ENCODE data around the gene GIMAP6.
"Not testable (repeated sequence)": the region's sequence is repeated elsewhere in the genome, so short reads cannot be mapped to it uniquely, and the experiment has no call there.

Gene GIMAP6

DNA sequence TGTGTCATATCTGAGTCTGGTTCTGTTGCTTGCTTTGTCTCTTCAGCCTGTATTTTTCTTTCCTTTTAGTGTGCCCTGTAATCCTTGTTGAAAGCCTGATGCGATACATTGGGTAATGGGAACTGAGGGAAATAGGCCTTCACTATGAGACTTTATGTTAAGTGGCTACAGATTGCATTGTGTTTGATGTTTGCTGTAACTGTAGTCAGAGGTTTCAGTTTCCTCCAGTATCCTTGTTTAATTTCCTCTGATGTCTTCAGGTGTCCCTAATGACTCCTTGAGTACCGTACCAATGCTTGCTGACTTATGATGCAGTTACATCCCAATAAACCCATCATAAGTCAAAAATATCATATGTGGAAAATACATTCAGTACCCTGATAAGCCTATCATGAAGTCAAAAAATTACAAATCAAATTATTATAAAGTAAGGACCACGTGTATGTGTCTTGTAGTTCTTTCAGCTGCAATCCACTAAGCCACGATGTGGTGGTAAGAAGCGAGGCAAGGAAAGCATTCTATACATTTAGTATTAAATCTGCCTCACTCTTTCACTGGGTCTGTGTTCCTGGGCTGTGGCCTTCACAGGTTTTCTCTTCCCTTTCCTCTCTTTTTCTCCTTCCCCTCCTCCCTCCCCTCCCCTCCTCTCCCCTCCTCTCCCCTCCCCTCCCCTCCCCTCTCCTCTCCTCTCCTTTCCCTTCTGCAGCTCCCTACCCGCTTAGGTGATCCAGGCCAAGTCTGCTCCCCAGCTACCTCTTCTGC, 13.3 kb upstream of the GIMAP6 start:
- no peak for DNase-seq

DNA sequence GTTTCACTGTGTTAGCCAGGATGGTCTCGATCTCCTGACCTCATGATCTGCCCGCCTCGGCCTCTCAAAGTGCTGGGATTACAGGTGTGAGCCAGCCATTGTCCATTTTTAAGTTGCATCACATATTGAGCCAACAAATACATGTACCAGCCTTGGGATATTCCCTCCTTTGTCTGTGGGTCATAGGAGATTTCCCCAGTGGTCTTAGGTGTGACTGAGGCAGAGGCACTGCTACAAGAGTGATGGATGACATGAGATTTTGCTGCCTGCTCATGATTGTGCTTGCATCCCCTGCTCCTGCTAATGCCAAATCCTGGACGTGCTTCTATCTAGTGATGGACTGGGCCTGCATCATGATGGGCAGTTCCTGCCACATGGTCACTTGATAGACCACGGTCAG, 10.7 kb upstream of the GIMAP6 start:
- DNase-seq = no peak

DNA sequence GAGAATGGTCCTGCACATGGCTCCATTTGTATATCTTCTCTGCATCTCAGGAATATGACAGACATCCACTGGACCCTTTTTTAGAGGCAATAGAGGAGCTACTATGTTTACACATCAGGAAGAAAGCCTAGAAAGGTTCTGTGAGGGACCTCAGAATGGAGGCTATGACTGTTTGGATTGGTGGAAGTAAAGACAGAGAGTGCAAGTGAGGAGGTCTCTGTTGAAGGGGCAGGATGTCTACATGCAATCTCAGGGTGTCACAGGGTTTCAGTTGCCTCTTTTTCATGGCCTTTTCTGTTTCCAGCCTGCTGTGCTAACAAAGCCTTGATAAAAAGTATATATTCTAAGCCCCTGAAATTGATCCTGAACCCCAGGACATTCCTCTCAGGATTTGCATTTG, 9.7 kb upstream of the GIMAP6 start:
- no peak for DNase-seq

DNA sequence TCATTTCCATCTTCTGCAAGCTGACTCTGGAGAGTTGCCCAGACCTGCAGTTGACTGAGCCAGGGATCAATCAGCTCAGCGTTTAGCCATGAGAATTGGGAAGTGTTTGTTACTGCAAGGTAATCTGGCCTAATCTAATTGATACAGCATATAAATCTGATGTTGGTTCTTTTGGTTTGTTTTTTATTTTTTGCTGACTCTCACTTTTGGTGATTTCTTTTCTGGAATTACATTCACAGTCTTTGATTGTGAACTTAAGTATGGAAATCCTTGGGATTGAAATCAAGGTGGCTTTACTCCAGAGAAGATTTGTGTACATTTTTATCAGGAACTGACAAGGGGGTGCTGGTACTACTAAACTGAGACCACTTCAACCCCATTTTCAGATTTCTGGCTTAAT, 1.7 kb upstream of the GIMAP6 start:
- no peak for DNase-seq

DNA sequence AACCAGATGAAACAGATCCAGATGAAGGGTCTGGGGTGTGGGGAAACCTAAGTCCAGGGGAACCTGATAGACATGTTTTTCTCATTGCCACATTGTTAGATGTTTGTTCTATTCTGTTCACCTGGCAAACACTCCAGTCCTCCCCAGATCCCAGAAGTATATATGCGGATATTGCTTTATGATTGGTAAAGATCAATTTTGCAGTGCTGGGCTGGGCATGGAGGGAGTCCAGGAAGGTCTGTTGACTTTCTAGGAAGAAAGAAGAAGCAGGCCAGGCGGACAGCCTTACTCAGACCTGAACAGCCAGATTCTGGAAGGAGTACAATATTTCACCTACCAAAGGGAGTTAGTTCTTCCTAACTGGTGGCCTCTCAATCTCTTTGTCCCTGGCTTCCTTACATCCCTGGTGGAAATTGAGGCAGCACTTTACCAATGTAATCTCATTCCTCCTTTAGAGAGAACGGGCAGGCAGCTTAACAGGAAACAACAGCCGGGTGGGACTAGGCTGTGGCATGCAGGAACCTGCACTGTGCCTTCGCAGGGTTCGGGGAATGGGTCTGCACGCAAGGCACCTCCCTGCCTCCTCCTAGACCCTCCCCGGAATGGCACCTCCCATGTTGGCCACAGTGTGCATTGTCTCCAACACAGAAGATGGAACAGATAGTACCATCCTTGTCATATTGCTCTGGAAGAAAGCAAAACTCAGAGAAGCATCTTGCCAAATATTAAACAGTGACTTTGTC, 930 bp downstream of the GIMAP6 start:
- no peak for DNase-seq

DNA sequence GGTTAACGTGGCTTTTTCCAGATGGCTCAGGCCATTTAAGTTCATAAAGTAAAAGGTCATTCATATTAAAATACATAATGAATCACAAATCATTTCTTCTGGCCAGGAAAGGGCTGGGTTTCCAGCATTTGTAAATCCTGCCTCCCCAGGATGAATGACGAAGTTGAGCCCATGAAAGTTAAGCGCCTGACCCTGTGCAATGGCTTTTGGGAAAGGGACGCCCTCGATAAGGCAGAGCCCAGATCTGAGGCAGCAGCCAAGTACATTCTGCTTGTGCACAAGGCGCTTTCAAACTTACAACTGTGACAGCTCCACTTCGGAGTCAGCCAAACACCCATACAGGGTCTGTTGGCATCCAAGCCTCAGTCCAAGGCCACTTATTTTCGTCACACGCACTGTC, 2.8 kb downstream of the GIMAP6 start:
- DNase-seq = no peak

DNA sequence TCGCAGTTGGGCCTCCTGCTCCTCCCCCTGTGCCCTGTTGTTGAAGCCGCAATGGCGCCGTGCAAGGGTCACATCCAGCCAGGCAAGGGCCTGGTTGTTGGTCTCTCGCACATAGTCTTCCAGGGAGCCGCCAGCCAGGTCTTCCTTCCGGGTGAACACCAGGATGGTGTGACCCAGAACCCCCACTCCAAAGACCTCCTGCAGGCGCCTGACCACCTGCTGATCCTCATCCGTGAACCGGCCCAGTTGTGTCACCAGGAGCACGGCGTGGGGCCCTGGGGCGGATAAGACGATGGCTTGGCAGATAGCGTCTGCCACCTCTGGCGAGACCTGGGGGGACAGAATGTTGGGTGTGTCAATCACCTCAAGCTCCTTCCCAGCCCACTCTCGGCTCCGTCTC, 4.2 kb downstream of the GIMAP6 start:
- DNase-seq = no peak

DNA sequence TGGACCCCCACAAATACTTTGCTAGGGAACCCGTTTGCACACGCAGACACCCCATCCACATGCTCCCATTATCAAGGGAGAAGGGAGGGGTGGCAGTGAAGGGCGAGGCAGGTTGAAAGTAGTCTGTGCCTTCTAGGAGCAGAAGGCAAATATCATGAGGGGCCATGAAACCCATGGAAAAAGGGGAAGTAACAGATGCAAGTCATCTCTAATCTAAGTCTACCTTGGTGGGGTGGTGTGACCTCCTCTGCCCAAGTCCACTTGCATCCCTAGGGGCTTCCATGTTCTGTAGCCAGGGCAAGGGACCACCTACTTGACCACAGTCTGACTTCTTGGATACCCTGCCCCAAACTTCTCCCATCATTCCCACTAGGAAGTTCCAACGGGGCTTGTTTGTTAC, 5.5 kb downstream of the GIMAP6 start:
- DNase-seq = no peak

DNA sequence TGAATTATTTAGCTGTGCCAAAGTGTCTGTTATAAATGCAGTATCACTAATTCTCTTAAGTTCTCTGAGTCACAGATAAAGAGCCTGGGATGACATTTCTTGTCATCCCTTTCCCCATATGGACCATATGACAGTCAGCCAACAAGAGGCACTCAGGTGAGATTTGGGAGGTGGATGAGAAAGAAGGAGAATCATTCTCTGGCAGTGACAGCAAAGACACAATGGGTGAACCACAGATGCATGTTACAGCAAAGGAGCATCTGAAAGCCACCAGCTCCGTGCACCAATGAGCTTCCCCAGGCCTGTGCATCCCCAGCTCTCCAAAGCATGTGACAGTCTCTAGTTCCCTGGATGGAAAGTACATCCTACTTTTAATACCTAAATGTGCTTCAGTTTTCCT, 10.8 kb downstream of the GIMAP6 start:
- no peak for DNase-seq

DNA sequence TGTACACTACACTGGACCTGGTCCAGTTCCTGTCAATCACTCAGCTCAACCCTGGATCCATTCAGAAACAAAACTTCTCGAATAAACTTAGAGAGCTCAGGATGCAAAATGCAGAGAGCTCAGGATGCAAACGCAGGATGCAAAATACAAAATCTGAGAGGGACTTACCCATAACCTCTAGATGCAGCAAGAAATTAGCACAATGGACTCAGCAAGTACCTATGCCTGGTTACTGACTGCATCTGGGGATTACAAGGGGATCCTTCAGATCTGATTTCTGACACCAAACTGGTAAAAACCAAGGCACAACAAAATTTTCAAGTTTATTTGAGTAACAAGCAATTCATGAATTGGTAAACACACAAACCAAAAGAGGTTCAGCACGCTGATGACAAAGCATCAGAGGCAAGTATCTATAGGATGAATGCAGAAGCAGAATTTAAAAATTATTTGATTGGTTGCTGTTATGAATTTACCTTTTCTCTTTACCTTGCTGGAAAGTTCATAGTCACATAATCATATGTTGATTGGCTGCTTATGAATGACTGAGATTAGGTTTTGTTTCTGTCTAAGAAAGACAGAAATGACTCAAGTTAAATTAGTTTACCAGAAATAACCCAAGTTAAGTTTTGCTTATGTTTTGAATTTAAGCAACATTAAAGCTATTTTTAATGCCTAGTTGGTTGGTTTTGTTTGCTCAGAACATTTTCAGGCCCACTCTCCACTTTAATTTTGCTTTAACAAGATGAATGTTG, 11.4 kb downstream of the GIMAP6 start:
- no peak for DNase-seq

DNA sequence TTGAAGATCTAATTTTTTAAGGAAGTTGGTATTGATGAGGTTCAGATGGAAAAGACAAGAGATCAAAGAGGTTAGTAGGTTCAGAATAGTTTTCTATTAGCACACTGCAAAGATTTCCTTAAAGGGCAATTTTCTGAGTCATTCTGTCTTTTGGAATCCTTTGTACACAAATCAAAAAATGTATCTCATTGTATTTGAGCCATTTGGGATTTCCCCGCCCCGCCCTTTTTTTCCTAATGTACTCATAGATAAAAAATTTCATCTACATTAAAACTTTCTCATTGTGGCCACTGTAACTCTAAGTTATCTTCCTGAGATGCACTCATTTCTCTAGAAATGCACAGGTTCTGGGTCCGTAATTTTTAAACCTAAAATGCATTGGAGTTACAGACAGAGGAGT, 12.1 kb downstream of the GIMAP6 start:
- no peak for DNase-seq

DNA sequence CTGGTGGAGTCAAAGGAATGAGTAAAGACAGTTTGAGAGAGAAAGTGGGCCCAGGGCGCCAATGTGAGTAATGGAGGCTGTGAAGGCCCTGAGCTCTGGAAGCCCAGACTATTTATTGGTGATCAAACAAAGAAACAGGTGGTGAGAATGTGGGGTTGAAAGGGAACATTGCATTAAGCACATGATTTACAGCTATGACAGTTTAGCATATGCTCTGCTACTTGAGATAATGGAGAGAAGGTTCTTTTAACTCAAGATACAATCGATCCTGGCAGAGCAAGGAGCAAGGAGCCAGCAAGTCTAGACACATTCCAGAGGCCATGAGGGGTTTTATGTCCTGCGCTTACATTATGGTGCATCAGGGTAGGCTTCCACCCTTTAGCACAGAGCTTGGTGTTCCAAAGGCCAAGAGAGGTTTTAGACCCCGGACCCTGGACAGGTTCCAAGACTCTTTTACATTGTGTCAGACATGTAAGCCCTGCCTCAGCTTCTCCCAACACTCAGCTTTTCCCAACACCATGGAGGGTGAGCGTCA, 16.9 kb downstream of the GIMAP6 start:
- DNase-seq = not testable (repeated sequence)

DNA sequence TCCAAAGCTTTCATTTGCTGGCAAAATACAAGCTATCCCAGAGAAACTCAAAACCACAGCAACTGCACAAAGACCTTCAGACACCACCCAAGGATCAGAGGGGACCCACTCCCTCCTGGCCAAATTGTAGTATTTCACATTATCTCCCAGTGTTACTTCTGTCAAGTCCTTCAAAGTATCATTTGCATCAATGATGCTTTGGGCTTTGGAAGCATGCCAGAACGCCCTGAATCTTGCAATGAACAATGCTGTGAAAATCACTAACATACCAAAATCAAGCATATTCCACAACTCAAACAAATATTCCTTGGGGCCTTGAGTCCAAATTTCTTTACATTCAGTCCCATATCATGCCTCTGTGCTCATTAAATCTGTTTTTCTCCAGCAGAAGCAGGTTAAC, 17.8 kb downstream of the GIMAP6 start:
- DNase-seq = not testable (repeated sequence)

DNA sequence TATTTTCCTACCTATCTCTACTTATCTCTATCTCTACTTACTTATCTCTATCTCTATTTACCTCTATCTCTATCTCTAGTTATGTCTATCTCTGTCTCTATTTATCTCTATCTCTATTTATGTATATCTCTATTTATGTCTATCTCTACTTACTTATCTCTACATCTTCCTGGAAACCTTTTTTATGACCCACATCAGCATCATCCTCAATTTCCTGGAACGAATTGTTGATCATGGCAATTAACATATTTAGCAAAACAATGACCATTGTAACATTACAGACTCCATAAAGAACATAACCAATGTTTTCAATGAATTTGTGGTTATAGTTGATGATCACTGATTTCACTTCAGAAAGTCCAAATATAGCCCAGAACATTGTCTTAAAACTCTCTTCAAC, 18.3 kb downstream of the GIMAP6 start:
- no peak for DNase-seq

DNA sequence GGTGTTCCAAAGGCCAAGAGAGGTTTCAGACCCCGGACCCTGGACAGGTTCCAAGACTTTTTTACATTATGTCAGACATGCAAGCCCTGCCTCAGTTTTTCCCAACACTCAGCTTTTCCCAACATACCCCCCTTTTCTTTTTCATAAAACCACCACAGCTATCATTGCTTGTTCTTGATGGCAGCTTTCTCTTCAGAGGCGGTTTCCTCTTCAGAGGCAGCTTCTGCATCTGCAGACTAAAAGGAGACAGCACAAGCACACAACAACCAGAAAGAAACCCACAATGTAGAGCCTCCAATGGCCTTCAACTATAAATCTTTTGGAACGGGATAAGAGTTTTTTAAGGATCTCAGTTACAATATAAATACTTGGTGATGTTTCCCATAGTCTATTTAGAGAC, 19.3 kb downstream of the GIMAP6 start:
- DNase-seq = no peak

DNA sequence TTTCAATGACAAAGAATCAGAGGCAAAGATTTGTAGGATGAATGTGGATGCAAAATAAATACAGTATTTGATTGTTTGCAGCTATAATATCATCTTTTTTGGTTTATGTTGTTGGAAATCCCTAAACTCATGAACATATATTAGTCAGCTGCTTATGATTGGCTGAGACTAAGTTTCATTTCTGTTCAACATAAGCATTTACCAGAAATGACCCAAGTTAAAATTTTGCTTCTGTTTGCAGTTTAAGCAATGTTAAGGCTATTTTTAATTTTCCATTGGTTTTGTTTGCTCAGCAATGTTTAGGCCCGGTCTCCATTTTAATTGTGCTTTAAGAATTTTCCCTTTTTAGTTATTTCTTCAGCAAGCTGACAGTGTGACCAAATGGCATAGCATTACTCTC, 22.0 kb downstream of the GIMAP6 start:
- no peak for DNase-seq

DNA sequence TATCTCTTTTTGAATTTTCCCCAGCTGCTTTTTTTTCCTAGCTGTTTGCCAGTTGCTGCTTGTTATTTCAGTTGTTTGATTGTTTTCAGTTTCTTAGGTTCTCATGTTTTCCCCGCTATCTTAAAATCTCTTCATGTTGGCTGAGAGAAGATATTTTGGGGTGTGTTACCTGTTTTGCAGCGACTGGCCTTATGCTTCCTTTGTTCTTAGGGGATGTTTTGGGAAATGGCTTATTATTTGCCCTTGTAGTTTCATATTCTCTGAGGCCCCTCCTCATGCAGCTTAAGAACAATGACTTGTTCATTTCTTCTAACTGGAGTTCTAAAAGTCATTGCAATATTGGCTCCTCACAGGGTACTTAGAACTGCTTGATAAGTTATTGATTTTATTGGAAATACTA, 28.6 kb downstream of the GIMAP6 start:
- not testable (repeated sequence) for DNase-seq

DNA sequence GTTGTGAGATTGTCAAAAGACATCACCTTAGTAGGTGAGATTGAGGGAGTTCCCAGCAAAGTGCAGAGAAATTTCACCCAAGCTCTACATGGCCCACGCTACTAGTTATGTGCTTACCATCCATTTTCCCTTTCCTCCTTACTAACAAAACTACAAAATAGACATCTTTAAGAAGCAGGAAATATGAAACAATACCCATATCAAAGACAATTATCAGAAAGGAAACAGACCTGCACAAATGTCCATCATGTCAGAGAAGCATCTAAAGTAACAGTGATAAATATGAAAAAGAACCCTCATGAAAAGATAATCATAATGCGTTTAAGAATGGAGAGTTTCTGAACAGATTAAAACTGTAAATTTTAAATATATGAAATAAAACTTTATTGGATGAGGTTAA, 36.8 kb downstream of the GIMAP6 start:
- DNase-seq = no peak

DNA sequence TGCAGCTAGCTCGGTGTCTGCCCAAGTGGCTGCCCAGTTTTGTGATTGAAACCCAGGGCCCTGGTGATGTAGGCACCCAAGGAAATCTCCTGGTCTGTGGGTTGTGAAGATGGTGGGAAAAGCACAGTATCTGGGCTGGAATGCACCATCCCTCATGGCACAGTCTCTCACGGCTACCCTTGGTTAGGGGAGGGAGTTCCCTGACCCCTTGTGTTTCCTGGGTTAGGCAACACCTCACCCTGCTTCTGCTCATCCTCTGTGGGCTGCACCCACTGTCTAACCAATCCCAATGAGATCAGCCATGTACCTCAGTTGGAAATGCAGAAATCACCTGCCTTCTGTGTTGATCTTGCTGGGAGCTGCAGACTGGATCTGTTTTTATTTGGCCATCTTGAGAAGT, 37.4 kb downstream of the GIMAP6 start:
- DNase-seq = no peak

DNA sequence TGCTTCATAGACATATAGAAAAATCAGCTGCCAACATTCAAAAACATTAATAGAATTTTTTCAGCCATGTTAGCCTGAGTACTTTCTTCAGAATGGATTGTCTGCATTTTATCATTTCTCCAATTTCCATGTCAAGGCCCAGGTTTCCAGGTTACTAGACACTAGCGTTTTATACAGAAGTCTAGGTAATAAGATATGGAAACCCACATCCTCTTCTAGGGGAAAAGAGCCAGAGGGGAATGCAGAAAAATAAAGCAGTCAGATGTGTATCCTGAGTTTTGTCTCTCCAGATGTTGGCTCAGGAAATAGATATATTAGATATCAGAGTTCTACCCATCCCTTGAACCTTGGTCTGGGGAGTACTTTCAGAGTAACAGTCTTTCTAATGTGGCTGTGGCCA, 44.6 kb downstream of the GIMAP6 start:
- no peak for DNase-seq

DNA sequence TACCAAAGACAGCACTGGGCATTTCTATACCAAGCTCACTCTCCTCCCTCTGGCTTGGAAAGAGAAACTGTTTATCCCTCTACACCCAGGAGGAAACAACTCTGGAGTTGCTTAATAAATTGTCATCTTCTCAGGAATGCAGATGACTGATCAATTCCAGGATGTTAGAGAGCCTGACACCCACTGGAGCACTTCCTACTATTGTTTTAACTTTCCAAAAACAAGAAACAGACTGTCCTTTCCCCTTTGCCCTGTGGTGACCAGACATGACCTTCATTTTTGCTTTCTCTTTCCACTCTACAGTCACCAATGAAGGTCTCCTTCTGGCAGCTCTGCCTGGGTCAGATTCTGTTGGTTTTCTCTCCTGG, 45.4 kb downstream of the GIMAP6 start:
- no peak for DNase-seq

DNA sequence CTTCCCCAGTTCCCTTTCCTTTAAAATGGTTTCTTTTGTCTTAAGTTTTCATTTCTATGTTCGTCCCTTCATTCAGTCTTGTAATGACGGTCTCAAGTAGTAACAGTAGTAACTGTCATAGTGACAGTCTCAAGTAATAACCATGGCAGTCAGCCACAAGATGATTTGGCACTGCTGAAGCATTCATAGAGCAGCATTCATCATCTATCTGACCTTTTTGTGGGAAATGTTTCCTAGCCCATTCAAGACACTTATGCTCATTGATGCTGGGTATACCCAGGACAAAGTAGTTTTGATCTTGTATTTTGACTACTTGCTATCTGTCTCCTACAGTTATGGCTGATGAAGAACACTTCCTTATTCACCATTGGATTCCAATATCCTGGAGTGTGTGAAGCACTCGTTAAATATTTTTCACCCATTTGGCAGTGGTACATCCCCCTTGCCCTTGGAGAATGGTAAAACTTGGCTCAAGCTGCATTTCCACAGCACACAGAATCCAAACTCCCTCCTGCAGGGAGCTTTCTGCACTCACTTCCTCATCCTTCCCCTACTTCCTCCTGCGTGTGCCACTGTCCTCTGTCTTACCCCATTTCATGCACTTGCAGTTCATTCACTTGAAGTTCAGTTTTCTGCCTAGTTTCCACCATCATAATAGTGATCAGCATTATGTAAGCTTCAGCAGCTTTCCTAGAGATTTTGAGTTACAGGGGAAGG, 46.0 kb downstream of the GIMAP6 start:
- no peak for DNase-seq

DNA sequence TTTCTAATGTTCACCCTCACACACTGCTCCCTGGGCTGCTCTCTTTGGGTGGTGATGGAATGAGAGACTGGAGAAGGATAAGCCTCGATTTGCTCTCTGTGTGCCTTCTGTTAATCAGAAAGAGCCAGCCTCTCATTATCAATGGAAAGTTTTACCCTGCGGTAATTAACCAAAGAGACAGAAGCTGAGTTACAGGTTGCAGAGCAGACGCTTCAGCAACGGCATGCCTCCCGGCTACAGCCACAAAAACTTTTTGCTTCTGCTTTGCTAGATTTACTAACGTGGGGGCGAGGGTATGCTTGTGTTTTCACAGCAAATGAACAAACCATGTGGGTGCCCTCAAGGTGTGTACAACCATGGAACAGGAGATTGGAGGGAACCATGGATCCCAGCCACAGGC, 47.0 kb downstream of the GIMAP6 start:
- DNase-seq = no peak
